Neuron (in vitro differentiated cells): Measurements from ENCODE around the gene CD3E.

Experiments used
- H2AFZ ChIP-seq: one replicate; pipeline ENCODE4 v1.6.1; 2013; ENCODE audit warnings: low read depth, mild to moderate bottlenecking, inconsistent platforms, low read length, moderate library complexity
- H3K27me3 ChIP-seq: one replicate; pipeline ENCODE4 v1.6.1; 2013; ENCODE audit warnings: low read length; ENCODE audit not compliant: insufficient read depth
- H3K36me3 ChIP-seq: one replicate; pipeline ENCODE4 v1.6.1; 2013; ENCODE audit warnings: low read length; ENCODE audit not compliant: insufficient read depth
- H3K4me1 ChIP-seq: one replicate; pipeline ENCODE4 v1.6.1; 2013; ENCODE audit warnings: low read length; ENCODE audit not compliant: insufficient read depth
- H3K4me3 ChIP-seq: 2 replicates; pipeline ENCODE4 v1.5.1; 2013; ENCODE audit warnings: mild to moderate bottlenecking, low read length, moderate library complexity
- H3K9me3 ChIP-seq: one replicate; pipeline ENCODE4 v1.6.1; 2013; ENCODE audit warnings: low read length

CD3E gene

DNA sequence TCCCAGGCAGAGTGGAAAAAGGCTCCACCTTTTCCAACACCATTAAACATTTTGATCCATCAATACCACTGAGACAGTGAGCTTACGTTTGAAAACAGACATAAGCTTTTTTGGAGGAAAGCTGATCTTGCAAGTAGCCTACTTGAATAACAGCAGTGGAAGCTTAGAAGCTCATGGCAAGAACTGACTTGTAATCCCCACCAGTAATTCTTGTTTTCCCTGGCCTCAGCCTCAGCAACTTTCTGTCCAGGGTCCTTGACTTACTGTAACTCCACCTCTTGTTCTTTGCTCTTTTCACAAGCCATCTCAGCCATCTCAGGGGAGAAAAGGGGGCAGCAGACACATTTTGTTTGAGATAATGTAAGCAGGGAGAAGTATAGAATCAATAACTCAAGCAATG lies 28.1 kb upstream of the CD3E start:
- H2AFZ ChIP-seq = no peak overlapping the region
- H3K4me3 ChIP-seq = no peak overlapping the region
- H3K27me3 ChIP-seq = peaks cover 32% of the 10 kb centered on the region
- no peaks in the 10 kb centered on the region for H3K4me1 ChIP-seq
- H3K9me3 ChIP-seq = no peaks in the 10 kb centered on the region
- no peaks in the 10 kb centered on the region for H3K36me3 ChIP-seq

DNA sequence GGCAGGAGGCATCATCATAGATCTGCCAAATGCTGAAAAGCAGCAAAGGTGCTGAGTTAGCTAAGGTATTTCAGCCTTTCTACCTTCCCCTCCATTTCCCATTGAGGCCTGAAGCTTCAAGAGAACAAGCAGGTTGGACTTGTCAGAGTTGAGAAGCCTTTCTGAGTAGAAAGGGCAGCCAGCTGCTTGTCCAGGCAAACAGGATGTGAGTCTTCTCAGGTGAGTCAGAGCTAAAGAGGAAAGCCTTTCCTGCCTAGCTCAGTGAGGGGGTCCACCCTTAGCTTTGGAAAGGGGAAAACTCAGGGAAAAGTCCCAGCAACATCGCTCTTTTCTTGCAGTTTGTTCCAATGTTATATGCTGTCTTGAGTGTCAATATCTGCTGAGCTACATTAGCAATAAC lies 27.2 kb upstream of the CD3E start:
- Histone ChIP-seq H3K9me3 (no peaks in the 10 kb centered on the region), H3K4me1 (no peaks in the 10 kb centered on the region), H2AFZ (no peak overlapping the region)

DNA sequence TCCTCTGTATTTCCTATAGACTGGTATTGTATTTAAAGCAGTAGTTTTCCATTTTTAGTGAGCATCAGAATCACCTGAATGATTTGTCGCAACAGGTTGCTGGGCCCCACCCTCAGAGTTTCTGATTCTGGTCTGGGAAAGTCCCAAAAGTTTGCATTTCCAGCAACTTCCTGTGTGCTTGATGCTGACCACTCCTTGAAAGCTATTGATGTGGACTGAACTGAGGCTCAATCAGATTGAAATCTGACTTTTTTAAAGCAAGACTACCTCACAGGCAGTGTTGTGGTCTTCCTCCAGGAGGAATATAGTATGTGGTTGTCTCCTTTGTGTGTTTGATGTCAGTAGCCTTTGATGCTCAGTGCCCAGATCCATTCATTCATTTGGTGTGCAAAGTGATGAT lies 23.2 kb upstream of the CD3E start:
- peaks cover 11% of the 10 kb centered on the region for H3K27me3 ChIP-seq
- no peaks in the 10 kb centered on the region for H3K9me3 ChIP-seq
- no peaks in the 10 kb centered on the region for H3K36me3 ChIP-seq
- H2AFZ ChIP-seq = no peak overlapping the region
- H3K4me3 ChIP-seq = no peak overlapping the region
- H3K4me1 ChIP-seq = no peaks in the 10 kb centered on the region

More for the DNA sequence above, 27.2 kb upstream of the CD3E start:
- no peaks in the 10 kb centered on the region for H3K36me3 ChIP-seq
- H3K4me3 ChIP-seq = no peak overlapping the region
- peaks cover 30% of the 10 kb centered on the region for H3K27me3 ChIP-seq

DNA sequence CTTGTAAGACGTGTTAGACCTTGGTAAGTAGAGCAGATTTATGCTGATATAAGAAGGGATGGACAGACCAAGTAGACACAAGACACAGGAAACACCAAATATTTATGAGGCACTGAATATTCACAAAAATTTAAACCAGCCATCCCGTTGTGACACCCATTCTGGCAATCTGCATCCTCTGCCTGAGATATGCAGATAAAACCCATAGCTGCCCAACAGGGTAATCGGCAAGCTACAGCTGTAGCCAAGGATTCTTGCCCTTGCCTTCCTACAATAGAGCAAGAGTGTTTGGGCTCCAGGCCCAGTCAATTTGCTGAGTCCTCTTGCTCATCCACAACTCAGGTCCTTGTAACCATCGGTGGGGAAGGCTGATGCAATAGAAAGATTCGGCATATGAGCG lies 21.9 kb upstream of the CD3E start:
- Histone ChIP-seq H3K9me3 (no peaks in the 10 kb centered on the region), H3K36me3 (no peaks in the 10 kb centered on the region), H2AFZ (no peak overlapping the region), H3K4me3 (no peak overlapping the region), H3K27me3 (peaks cover 8% of the 10 kb centered on the region), H3K4me1 (no peaks in the 10 kb centered on the region)

DNA sequence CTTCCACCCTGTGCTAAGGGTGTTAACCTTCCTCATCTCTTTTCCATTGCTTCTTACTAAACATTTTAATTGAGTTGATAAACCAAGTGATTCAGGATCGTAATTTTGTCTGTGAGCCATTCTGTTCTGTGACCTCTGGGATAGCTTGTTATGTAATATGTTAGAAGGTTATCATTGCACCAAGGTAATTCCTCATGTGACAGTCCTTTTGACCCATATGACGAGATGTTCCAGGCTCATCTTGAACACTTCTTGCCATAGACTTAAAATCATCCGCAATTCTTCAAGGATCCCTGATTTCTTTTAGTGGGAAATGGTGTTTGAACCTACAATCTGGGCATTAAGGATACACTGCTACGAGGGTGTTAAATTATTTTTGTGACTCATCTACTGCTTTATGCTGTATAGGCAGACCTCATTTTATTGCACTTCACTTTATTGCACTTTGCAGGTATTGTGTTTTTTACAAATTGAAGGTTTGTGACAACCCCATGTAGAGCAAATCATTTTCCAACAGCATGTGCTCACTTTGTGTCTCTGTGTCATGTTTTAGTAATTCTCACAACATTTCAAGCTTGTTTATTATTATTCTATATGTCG lies 21.4 kb upstream of the CD3E start:
- Histone ChIP-seq H3K4me1 (no peaks in the 10 kb centered on the region), H3K27me3 (peaks cover 8% of the 10 kb centered on the region), H3K4me3 (no peak overlapping the region), H3K36me3 (no peaks in the 10 kb centered on the region), H2AFZ (no peak overlapping the region), H3K9me3 (no peaks in the 10 kb centered on the region)

DNA sequence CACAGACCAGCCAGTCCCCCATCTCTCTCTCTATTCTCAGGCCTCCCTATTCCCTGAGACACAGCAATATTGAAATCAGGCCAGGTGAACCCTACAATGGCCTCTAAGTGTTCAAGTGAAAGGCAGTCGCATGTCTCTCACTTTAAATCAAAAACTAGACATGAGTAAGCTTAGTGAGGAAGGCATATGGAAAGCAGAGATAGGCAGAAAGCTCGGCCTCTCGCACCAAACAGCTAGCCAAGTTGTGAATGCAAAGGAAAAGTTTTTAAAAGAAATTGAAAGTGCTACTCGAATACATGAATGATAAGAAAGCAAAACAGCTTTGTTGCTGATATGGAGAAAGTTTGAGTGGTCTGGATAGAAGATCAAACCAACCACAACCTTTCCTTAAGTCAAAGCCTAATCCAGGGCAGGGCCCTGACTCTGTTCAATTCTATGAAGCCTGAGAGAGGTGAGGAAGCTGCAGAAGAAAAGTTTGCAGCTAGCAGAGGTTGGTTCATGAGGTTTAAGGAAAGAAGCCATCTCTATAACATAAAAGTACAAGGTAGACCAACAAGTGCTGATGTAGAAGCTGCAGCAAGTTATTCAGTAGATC lies 20.7 kb upstream of the CD3E start:
- Histone ChIP-seq H3K27me3 (peaks cover 5% of the 10 kb centered on the region), H3K4me3 (no peak overlapping the region), H3K4me1 (no peaks in the 10 kb centered on the region), H3K9me3 (no peaks in the 10 kb centered on the region), H3K36me3 (no peaks in the 10 kb centered on the region), H2AFZ (no peak overlapping the region)

DNA sequence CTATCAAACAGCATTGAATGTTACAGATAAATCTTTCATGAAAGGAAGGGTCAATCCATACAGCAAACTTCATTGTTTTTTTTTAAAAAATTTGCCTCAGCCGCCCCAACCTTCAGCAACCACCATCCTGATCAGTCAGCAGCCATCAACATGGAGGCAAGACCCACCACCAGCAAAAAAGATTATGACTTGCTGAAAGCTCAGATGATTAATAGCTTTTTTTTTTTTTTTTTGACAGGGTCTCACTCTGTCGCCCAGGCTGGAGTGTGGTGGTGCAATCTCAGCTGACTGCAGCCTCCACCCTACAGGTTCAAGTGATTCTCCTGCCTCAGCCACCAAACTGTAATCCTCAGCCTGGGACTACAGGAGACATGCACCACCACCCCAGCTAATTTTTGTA lies 18.0 kb upstream of the CD3E start:
- Histone ChIP-seq H3K36me3 (no peaks in the 10 kb centered on the region), H3K9me3 (no peaks in the 10 kb centered on the region), H2AFZ (no peak overlapping the region), H3K4me3 (no peak overlapping the region), H3K4me1 (no peaks in the 10 kb centered on the region), H3K27me3 (peaks cover 4% of the 10 kb centered on the region)

DNA sequence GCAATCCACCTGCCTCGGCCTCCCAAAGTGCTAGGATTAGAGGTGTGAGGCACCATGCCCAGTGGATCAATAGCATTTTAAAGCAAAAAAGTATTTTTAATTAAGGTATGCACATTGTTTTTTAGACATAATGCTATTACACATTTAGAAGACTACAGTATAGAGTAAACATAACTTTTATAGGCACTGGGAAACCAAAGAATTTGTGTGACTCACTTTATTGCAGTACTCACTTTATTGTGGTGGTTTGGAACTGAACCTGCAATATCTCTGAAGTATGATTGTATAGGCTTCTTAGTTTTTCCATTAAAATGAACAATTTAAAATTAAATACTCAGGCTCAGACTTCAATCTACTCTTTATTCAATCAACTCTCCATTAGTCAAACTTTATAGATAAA lies 17.5 kb upstream of the CD3E start:
- Histone ChIP-seq H3K36me3 (no peaks in the 10 kb centered on the region), H3K4me3 (no peak overlapping the region), H2AFZ (no peak overlapping the region), H3K9me3 (no peaks in the 10 kb centered on the region), H3K27me3 (peaks cover 4% of the 10 kb centered on the region), H3K4me1 (no peaks in the 10 kb centered on the region)

DNA sequence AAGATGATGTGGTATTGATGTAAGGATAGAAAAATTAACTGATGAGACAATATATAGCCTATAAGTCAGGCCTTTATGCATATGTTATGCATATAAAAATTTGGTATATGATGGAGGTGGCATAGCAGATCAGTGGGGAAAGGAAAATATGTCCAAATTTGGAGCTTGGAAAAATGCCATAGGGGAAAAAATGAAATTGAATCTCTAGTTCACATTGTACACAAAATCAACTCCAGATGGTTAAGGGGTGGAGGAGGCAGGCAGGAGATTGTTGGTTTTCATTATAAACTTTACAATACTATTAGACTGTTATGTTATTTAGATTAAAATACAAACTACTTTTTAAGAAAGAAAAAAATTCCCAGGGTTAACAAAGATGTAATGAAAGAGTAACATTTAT lies 15.1 kb upstream of the CD3E start:
- H3K36me3 ChIP-seq = no peaks in the 10 kb centered on the region
- H3K27me3 ChIP-seq = peaks cover 4% of the 10 kb centered on the region
- no peak overlapping the region for H3K4me3 ChIP-seq
- H2AFZ ChIP-seq = no peak overlapping the region
- no peaks in the 10 kb centered on the region for H3K9me3 ChIP-seq
- H3K4me1 ChIP-seq = no peaks in the 10 kb centered on the region

DNA sequence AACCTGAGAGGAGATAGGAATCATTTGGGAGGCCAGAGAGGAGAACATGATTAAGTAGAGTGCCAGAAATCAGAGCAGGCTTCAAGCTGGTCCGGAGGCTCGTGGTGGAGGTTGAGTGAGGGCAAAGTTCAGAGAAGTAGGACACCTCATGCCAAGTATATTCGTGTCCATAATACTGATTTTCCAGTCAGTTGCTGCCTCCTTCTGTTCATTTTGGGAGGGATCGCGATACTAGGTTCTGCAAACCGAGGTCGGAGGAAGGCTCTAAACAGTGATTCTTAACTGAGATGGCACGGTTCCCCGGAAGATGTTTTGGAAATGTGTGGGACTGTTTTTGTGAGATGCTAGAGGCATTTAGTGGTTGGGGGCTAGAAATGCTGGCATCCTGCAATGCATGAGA lies 13.6 kb upstream of the CD3E start:
- Histone ChIP-seq H2AFZ (no peak overlapping the region), H3K4me1 (no peaks in the 10 kb centered on the region), H3K9me3 (no peaks in the 10 kb centered on the region), H3K4me3 (no peak overlapping the region), H3K27me3 (peaks cover 4% of the 10 kb centered on the region), H3K36me3 (no peaks in the 10 kb centered on the region)

DNA sequence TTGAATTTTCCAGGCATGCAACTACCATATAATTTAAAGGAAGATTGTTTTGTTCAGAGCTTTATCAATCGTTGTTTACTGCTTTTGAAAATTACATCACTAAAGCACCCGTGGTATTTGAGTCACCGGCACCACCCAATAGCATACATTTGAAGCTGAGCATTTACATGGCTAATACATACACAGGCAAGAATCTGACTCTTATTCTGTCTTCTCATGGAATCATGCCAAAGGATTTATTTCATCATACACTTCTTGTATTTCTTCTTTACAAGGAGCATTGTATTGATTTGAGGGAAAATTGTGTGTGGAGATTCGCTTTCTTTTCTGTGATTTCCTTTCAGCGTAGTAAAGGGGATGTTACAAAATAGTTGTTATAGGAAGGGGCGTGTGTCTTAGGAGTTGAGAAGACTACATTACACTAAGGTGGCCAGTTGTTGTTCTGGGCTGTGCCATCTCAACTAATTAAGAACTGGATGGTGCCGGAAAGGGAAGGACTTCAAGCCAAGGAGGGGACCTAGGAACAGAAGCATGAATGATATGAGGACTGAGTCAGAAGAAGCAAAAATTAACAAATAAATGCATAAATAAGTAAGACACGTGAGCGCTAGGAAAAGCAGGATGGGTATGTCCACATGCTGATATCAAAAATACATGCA lies 12.9 kb upstream of the CD3E start:
- H3K36me3 ChIP-seq = no peaks in the 10 kb centered on the region
- no peaks in the 10 kb centered on the region for H3K9me3 ChIP-seq
- H3K27me3 ChIP-seq = peaks cover 4% of the 10 kb centered on the region
- no peaks in the 10 kb centered on the region for H3K4me1 ChIP-seq
- no peak overlapping the region for H2AFZ ChIP-seq
- no peak overlapping the region for H3K4me3 ChIP-seq

DNA sequence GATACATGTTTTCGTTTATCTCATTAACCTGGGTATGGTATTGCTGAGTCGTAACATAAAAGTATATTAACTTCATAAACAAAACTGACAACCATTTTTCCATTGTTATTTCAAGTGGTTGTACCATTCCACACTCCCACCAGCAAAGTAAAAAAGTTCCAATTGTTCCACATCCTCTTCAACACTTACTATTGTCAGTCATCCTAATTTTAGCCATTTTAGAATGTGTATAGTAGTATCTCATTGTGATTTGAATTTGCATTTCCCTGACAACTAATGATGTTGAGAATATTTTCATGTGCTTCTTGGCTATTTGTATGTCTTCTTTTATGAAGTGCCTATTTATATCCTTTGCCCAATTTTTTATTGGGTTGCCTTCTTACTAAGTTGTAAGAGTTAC lies 10.5 kb upstream of the CD3E start:
- Histone ChIP-seq H3K4me1 (no peaks in the 10 kb centered on the region), H3K4me3 (no peak overlapping the region), H3K36me3 (no peaks in the 10 kb centered on the region), H3K9me3 (no peaks in the 10 kb centered on the region), H2AFZ (no peak overlapping the region), H3K27me3 (peaks cover 8% of the 10 kb centered on the region)

DNA sequence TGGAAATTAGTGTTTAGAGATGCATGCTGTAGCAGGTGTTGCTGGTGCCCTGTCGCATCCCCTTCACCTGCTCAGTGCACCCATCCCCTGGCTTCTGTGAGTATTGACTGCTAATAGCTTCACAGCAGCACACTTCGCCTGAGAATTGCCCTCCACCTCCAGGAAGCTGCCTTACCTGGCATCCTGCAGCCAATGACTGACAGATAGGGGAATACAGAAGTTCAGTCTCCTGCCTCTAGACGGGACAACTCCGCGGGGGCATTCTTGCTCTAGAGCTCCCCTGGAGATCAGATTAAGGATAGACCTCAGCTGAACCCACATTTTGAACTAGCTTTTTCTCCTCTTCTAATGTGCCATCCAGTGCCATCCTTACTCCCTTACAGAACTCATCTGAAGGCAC lies 9.3 kb upstream of the CD3E start:
- Histone ChIP-seq H2AFZ (no peak overlapping the region), H3K9me3 (no peaks in the 10 kb centered on the region)

More for the DNA sequence above, 9.3 kb upstream of the CD3E start:
- Histone ChIP-seq H3K36me3 (no peaks in the 10 kb centered on the region), H3K27me3 (peaks cover 10% of the 10 kb centered on the region), H3K4me1 (no peaks in the 10 kb centered on the region), H3K4me3 (no peak overlapping the region)
